ENCODE results near the gene SSR3. TPM values are rescaled to one million over a fixed set of nuclear protein-coding genes. Genes with fewer than 3 reads are reported as not detected.

SSR3 gene
- total and polyA plus RNA-seq, 9 of the 15 experiments (the other 6 are each of a cell fraction or from before 2014, with no cell fraction given): 104 to 464 (median 307) TPM

GRCh38 chr3:156558389-156558788 is 3.5 kb upstream of the SSR3 start (continued):
- peak; percentile 32; the same call in 1 of the 2 replicates for TF ChIP-seq CHAMP1 (IDR thresholded peaks at IDR 0.05)
- no peak for TF ChIP-seq SREBF2 (CRISPR knock-in tag; IDR thresholded peaks at IDR 0.05)
- no peak for TF ChIP-seq ZNF444 (CRISPR knock-in tag; IDR thresholded peaks at IDR 0.05)
- 0 out of 2 replicates have a peak, but pooled peaks have one; percentile 22 for TF ChIP-seq HDAC2 (IDR thresholded peaks at IDR 0.05)
- no peak for TF ChIP-seq ZNF280B (CRISPR knock-in tag; IDR thresholded peaks at IDR 0.05)
- TF ChIP-seq SMARCA5 (IDR thresholded peaks at IDR 0.05): peak; percentile 54; the same call in 1 of the 2 replicates
- peak; percentile 30; the same call in 1 of the 2 replicates for TF ChIP-seq HMBOX1 (IDR thresholded peaks at IDR 0.05)
- no peak for TF ChIP-seq HNRNPK (IDR thresholded peaks at IDR 0.05; ENCODE audit: low read depth, low read length, poor library complexity, severe bottlenecking)
- peak; percentile 38; the same call in 1 of the 2 replicates for TF ChIP-seq SOX6 (IDR thresholded peaks at IDR 0.05)
- TF ChIP-seq CREM (IDR thresholded peaks at IDR 0.05; ENCODE audit: low read depth): 0 out of 2 replicates have a peak, but pooled peaks have one; percentile 31
- no peak for TF ChIP-seq PTTG1 (tag; IDR thresholded peaks at IDR 0.05; ENCODE audit: low read depth)
- TF ChIP-seq GATAD2A (IDR thresholded peaks at IDR 0.05): no peak; the same call in 1 of the 2 replicates
- TF ChIP-seq BRF1 (IDR thresholded peaks at IDR 0.05; ENCODE audit: borderline replicate concordance, extremely low read depth, insufficient read length): no peak
- TF ChIP-seq FUS (optimal IDR thresholded peaks at IDR 0.05; ENCODE audit: low read depth, low read length): no peak
- TF ChIP-seq CBX3 (IDR thresholded peaks at IDR 0.05; ENCODE audit: borderline replicate concordance in 1 of 2, low read length in 2 of 2): peak in 1 of 2 experiments; percentile 30; a peak in 1 of 3 replicates
- TF ChIP-seq CAMTA2 (CRISPR knock-in tag; conservative IDR thresholded peaks at IDR 0.05): no peak
- TF ChIP-seq MIER1 (IDR thresholded peaks at IDR 0.05; ENCODE audit: low read depth): no peak
- TF ChIP-seq ZNF224 (CRISPR knock-in tag; IDR thresholded peaks at IDR 0.05): no peak
- TF ChIP-seq, protein P1, sequence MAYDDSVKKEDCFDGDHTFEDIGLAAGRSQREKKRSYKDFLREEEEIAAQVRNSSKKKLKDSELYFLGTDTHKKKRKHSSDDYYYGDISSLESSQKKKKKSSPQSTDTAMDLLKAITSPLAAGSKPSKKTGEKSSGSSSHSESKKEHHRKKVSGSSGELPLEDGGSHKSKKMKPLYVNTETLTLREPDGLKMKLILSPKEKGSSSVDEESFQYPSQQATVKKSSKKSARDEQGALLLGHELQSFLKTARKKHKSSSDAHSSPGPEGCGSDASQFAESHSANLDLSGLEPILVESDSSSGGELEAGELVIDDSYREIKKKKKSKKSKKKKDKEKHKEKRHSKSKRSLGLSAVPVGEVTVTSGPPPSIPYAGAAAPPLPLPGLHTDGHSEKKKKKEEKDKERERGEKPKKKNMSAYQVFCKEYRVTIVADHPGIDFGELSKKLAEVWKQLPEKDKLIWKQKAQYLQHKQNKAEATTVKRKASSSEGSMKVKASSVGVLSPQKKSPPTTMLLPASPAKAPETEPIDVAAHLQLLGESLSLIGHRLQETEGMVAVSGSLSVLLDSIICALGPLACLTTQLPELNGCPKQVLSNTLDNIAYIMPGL (CRISPR knock-in tag; IDR thresholded peaks at IDR 0.05): no peak
- TF ChIP-seq C11orf30 (IDR thresholded peaks at IDR 0.05; ENCODE audit: low read depth): no peak
- 0 out of 2 replicates have a peak, but pooled peaks have one; percentile 38 for TF ChIP-seq CC2D1A (IDR thresholded peaks at IDR 0.05)
